ENCODE results near the gene PPM1L. TPM values are rescaled to one million over a fixed set of nuclear protein-coding genes. Genes with fewer than 3 reads are reported as not detected.

PPM1L gene
- total and polyA plus RNA-seq, 2 donors (not counting 1 experiment from before 2014, with no cell fraction given) = 1.1 to 12.0 TPM

GRCh38 chr3:160747422-160747821, 8.6 kb upstream of the PPM1L start:
- Mint-ChIP-seq H3K9me3 (ENCODE audit: insufficient read depth) (no peaks in the 10 kb centered on the region), H3K27me3 (peaks cover 15% of the 10 kb centered on the region), H3K4me1 (no peaks in the 10 kb centered on the region), H3K27ac (no peak overlapping the region), H3K4me3 (no peak overlapping the region)
- no peak for DNase-seq
- CTCF ChIA-PET = no interaction called here
- no peak for ATAC-seq (ENCODE audit: low read depth)
- Histone ChIP-seq H3K79me2 (ENCODE audit: control insufficient read depth, insufficient read depth, low read length) (no peaks in the 10 kb centered on the region), H4K20me1 (ENCODE audit: control insufficient read depth, insufficient read depth, low read length, poor library complexity, severe bottlenecking) (no peaks in the 10 kb centered on the region), H3K27me3 (replicated peaks in 1 of 4; ENCODE audit: control extremely low read depth in 1 of 4, control insufficient read depth in 3 of 4, insufficient read depth in 4 of 4, low read length in 3 of 4) (peaks cover 0 to 4% (median 1%) of the 10 kb centered on the region in 4 experiments), H3K36me3 (replicated peaks in 1 of 2; ENCODE audit: control extremely low read depth in 1 of 2, control insufficient read depth in 1 of 2, extremely low read depth in 1 of 2, insufficient read depth in 2 of 2, low read length in 1 of 2) (no peaks in the 10 kb centered on the region), H3K9me3 (ENCODE audit: control extremely low read depth in 1 of 3, control insufficient read depth in 2 of 3, insufficient read depth in 1 of 3, low read length in 2 of 3) (no peaks in the 10 kb centered on the region), H3K4me1 (ENCODE audit: control insufficient read depth in 2 of 2, insufficient read depth in 2 of 2, low read length in 2 of 2) (no peaks in the 10 kb centered on the region), H3K27ac (ENCODE audit: low read length in 2 of 2) (no peak overlapping the region), H3K4me3 (ENCODE audit: control extremely low read depth in 1 of 5, extremely low read depth in 1 of 5, insufficient read depth in 1 of 5, low read depth in 2 of 5, low read length in 4 of 5) (no peak overlapping the region), H3K9ac (ENCODE audit: low read length) (no peak overlapping the region), H2AFZ (ENCODE audit: insufficient read depth, low read depth, low read length, poor library complexity, severe bottlenecking) (no peak overlapping the region), H3K4me2 (replicated peaks; ENCODE audit: low read depth, low read length, poor library complexity, severe bottlenecking) (no peak overlapping the region)
- TF ChIP-seq CTCF (IDR thresholded peaks at IDR 0.05) = no peak
- TF ChIP-seq EZH2 (IDR thresholded peaks at IDR 0.05; ENCODE audit: borderline replicate concordance, insufficient read depth, low read depth, low read length, poor library complexity, severe bottlenecking) = no peak
- no CpG with 5 or more reads among the region's 1 CpG for WGBS (ENCODE audit: insufficient coverage)
- intact Hi-C loops (cut with micrococcal nuclease) = no loop called here
- POLR2A ChIA-PET = no interaction called here

GRCh38 chr3:160748231-160748630, 7.8 kb upstream of the PPM1L start:
- Histone ChIP-seq H3K4me2 (replicated peaks; ENCODE audit: low read depth, low read length, poor library complexity, severe bottlenecking) (no peak overlapping the region), H3K27ac (ENCODE audit: low read length in 2 of 2) (no peak overlapping the region), H3K36me3 (replicated peaks in 1 of 2; ENCODE audit: control extremely low read depth in 1 of 2, control insufficient read depth in 1 of 2, extremely low read depth in 1 of 2, insufficient read depth in 2 of 2, low read length in 1 of 2) (no peaks in the 10 kb centered on the region), H3K9ac (ENCODE audit: low read length) (no peak overlapping the region), H3K4me3 (ENCODE audit: control extremely low read depth in 1 of 5, extremely low read depth in 1 of 5, insufficient read depth in 1 of 5, low read depth in 2 of 5, low read length in 4 of 5) (no peak overlapping the region), H3K4me1 (ENCODE audit: control insufficient read depth in 2 of 2, insufficient read depth in 2 of 2, low read length in 2 of 2) (no peaks in the 10 kb centered on the region), H2AFZ (ENCODE audit: insufficient read depth, low read depth, low read length, poor library complexity, severe bottlenecking) (no peak overlapping the region), H4K20me1 (ENCODE audit: control insufficient read depth, insufficient read depth, low read length, poor library complexity, severe bottlenecking) (no peaks in the 10 kb centered on the region), H3K79me2 (ENCODE audit: control insufficient read depth, insufficient read depth, low read length) (no peaks in the 10 kb centered on the region), H3K9me3 (ENCODE audit: control extremely low read depth in 1 of 3, control insufficient read depth in 2 of 3, insufficient read depth in 1 of 3, low read length in 2 of 3) (no peaks in the 10 kb centered on the region), H3K27me3 (replicated peaks in 1 of 4; ENCODE audit: control extremely low read depth in 1 of 4, control insufficient read depth in 3 of 4, insufficient read depth in 4 of 4, low read length in 3 of 4) (peaks cover 0 to 4% (median 1%) of the 10 kb centered on the region in 4 experiments)
- no peak overlapping the region for H3K4me3 Mint-ChIP-seq
- WGBS (ENCODE audit: insufficient coverage) = no CpG with 5 or more reads among the region's 2 CpGs
- no peak overlapping the region for H3K27ac Mint-ChIP-seq
- no peaks in the 10 kb centered on the region for H3K9me3 Mint-ChIP-seq (ENCODE audit: insufficient read depth)
- DNase-seq = no peak
- ATAC-seq (ENCODE audit: low read depth) = no peak
- ChIA-PET CTCF (interaction anchor here (1.0 kb wide), 1 partner anchor 193 kb away, joined by 3 read pairs; no protein-coding TSS in a partner anchor), POLR2A (no interaction called here)
- intact Hi-C loops (cut with micrococcal nuclease) = no loop called here
- peaks cover 15% of the 10 kb centered on the region for H3K27me3 Mint-ChIP-seq
- no peak for TF ChIP-seq EZH2 (IDR thresholded peaks at IDR 0.05; ENCODE audit: borderline replicate concordance, insufficient read depth, low read depth, low read length, poor library complexity, severe bottlenecking)
- TF ChIP-seq CTCF (IDR thresholded peaks at IDR 0.05) = no peak
- H3K4me1 Mint-ChIP-seq = no peaks in the 10 kb centered on the region

Data from B cell (primary cell).